ENCODE data around the gene ZBTB40.

The ZBTB40 gene

GRCh38 chr1:22563671-22564602 lies 112.3 kb downstream of the ZBTB40 start:
- no peak for DNase-seq

- DNase-seq = no peak
Observed at GRCh38 chr1:22566161-22566560, 114.5 kb downstream of the ZBTB40 start.

- DNase-seq = no peak
Observed at GRCh38 chr1:22567197-22567596, 115.5 kb downstream of the ZBTB40 start.

GRCh38 chr1:22567994-22568393 lies 116.3 kb downstream of the ZBTB40 start:
- no peak for DNase-seq

- DNase-seq = no peak
Observed at GRCh38 chr1:22569269-22569668, 117.6 kb downstream of the ZBTB40 start.

GRCh38 chr1:22570140-22570909 lies 118.7 kb downstream of the ZBTB40 start:
- no peak for DNase-seq

- no peak for DNase-seq
Observed at GRCh38 chr1:22572818-22573217, 121.2 kb downstream of the ZBTB40 start.

- DNase-seq = no peak
Observed at GRCh38 chr1:22573237-22573636, 121.6 kb downstream of the ZBTB40 start.

GRCh38 chr1:22575532-22576149 lies 124.0 kb downstream of the ZBTB40 start:
- no peak for DNase-seq

- DNase-seq = no peak
Observed at GRCh38 chr1:22576150-22576544, 124.5 kb downstream of the ZBTB40 start.

GRCh38 chr1:22576617-22577016 lies 125.0 kb downstream of the ZBTB40 start:
- no peak for DNase-seq

- DNase-seq = no peak
Observed at GRCh38 chr1:22578732-22579361, 127.2 kb downstream of the ZBTB40 start.

GRCh38 chr1:22579541-22580155 lies 128.0 kb downstream of the ZBTB40 start:
- DNase-seq = no peak

Data from right forelimb (tissue), 1 donor.